GM13977 (cell line): ENCODE measurements around the gene TRIM75.
A peak's percentile ranks its signal among the peaks of the same experiment; 100 is the strongest.

Source experiments
- DNase-seq: peaks from one replicate; pipeline ENCODE4 v3.0.0; 2012; ENCODE audit warnings: low spot score
- CTCF ChIP-seq: IDR thresholded peaks from 2 replicates; pipeline ENCODE4 v1.5.1; 2012; ENCODE audit warnings: mild to moderate bottlenecking, control low read depth; ENCODE audit not compliant: insufficient read depth; ENCODE audit errors: extremely low read depth, missing control alignments
- in situ Hi-C: fragments of 300-500 bp; cut with MboI; formaldehyde crosslinking; loops from one replicate; pipeline ENCODE4 v1.12.0; 2022; ENCODE audit warnings: low sequenced_read_pairs, low pct_unique_long_range_greater_than_20kb, mixed read lengths, inconsistent platforms; ENCODE audit not compliant: unreplicated experiment

Gene TRIM75

GRCh38 chr4:165094873-165095272 lies 41.2 kb downstream of the TRIM75 start:
- in situ Hi-C loops: loop anchor here (10.0 kb wide), 1 partner anchor 320 kb away; no protein-coding TSS in a partner anchor
- DNase-seq: no peak
- TF ChIP-seq CTCF: no peak

GRCh38 chr4:165095291-165095690 lies 41.6 kb downstream of the TRIM75 start:
- TF ChIP-seq CTCF: no peak
- DNase-seq: no peak
- in situ Hi-C loops: loop anchor here (10.0 kb wide), 1 partner anchor 320 kb away; no protein-coding TSS in a partner anchor

- TF ChIP-seq CTCF: peak; percentile 63
- in situ Hi-C loops: loop anchor here (10.0 kb wide), 1 partner anchor 322 kb away; no protein-coding TSS in a partner anchor
- peak; percentile 41 for DNase-seq
These were observed 43.1 kb downstream of the TRIM75 start for GRCh38 chr4:165096776-165097175.

GRCh38 chr4:165101641-165102040 lies 48.0 kb downstream of the TRIM75 start:
- no peak for DNase-seq
- in situ Hi-C loops: no loop called here
- TF ChIP-seq CTCF: no peak

- in situ Hi-C loops: no loop called here
- no peak for TF ChIP-seq CTCF
- no peak for DNase-seq
These were observed 52.9 kb downstream of the TRIM75 start for GRCh38 chr4:165106518-165106917.
